HFF-Myc (cell line): ENCODE measurements around the gene CHPF2.

ENCODE experiments used
- DNase-seq: peaks from one replicate; pipeline ENCODE4 v3.0.0-alpha.2; 2011; ENCODE audit warnings: low read depth; ENCODE audit errors: extremely low read depth
- H3K4me3 ChIP-seq: replicated peaks from 2 replicates; pipeline ENCODE4 v1.5.1; 2011; ENCODE audit warnings: low read depth, mild to moderate bottlenecking, control low read depth, low read length
- CTCF ChIP-seq: IDR thresholded peaks from 2 replicates; pipeline ENCODE4 v1.5.1; 2012; ENCODE audit warnings: mild to moderate bottlenecking, low read depth, low read length, control low read depth; ENCODE audit errors: missing control alignments

CHPF2 gene

GRCh38 chr7:151205730-151206129 lies 26.6 kb upstream of the CHPF2 start:
- TF ChIP-seq CTCF, result no peak
- no peak for DNase-seq
- no peak overlapping the region for H3K4me3 ChIP-seq

GRCh38 chr7:151206914-151207313 lies 25.4 kb upstream of the CHPF2 start:
- no peak for DNase-seq
- no peak for TF ChIP-seq CTCF
- H3K4me3 ChIP-seq, result no peak overlapping the region

- no peak for DNase-seq
- no peak for TF ChIP-seq CTCF
- no peak overlapping the region for H3K4me3 ChIP-seq
Observed at GRCh38 chr7:151207315-151207714, 25.0 kb upstream of the CHPF2 start.

DNA sequence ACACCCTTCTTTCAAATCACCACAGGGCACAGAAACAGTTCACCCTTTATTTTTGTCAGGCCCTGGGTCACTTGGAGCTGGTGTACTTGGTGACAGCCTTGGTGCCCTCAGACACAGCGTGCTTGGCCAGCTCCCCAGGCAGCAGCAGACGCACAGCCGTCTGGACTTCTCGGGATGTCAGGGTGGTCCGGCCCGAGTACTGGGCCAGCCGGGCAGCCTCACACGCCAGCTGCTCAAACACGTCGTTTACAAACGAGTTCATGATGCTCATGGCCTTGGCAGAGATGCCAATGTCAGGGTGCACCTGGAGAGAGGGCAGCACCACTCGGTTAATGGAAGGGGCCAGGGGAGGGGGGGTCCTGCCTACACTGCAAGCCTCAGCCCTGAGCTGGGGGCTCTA lies 24.5 kb upstream of the CHPF2 start:
- DNase-seq, result no peak
- TF ChIP-seq CTCF, result no peak
- H3K4me3 ChIP-seq, result no peak overlapping the region

GRCh38 chr7:151208253-151208862 lies 23.9 kb upstream of the CHPF2 start:
- no peak for TF ChIP-seq CTCF
- no peak overlapping the region for H3K4me3 ChIP-seq
- no peak for DNase-seq

- TF ChIP-seq CTCF, result no peak
- no peak overlapping the region for H3K4me3 ChIP-seq
- DNase-seq, result no peak
Observed at GRCh38 chr7:151209588-151209987, 22.7 kb upstream of the CHPF2 start.
